Endothelial cell of umbilical vein (primary cell): Measurements from ENCODE around the gene CERS5.

Experiments
- CTCF ChIP-seq, 2 donors: IDR thresholded peaks; 1 replicate in 1 of 2; 2 replicates in 1 of 2; pipeline ENCODE4 v1.5.1; 2011; ENCODE audit warnings: low read length in 2 of 2, mild to moderate bottlenecking in 2 of 2, moderate library complexity in 2 of 2, control low read depth in 1 of 2, inconsistent platforms in 1 of 2, low read depth in 1 of 2; ENCODE audit not compliant: insufficient read depth in 1 of 2; ENCODE audit errors: extremely low read depth in 1 of 2
- EZH2 ChIP-seq: IDR thresholded peaks from 2 replicates; pipeline ENCODE4 v1.6.1; 2012; ENCODE audit warnings: borderline replicate concordance, low read depth, mild to moderate bottlenecking, moderate library complexity, low read length, inconsistent platforms; ENCODE audit not compliant: severe bottlenecking
- GATA2 ChIP-seq: IDR thresholded peaks from 2 replicates; pipeline ENCODE4 v1.7.0; 2011; ENCODE audit warnings: low read depth, mild to moderate bottlenecking, moderate library complexity, mixed read lengths, low read length; ENCODE audit not compliant: insufficient read length, insufficient read depth
- JUN ChIP-seq: IDR thresholded peaks from 2 replicates; pipeline ENCODE4 v1.6.1; 2011; ENCODE audit warnings: borderline replicate concordance, low read depth; ENCODE audit not compliant: insufficient read length, insufficient read depth
- POLR2A ChIP-seq: IDR thresholded peaks from 2 replicates; pipeline ENCODE4 v1.6.1; 2012; ENCODE audit warnings: low read depth, mild to moderate bottlenecking, control low read depth, low read length
- POLR2AphosphoS5 ChIP-seq: IDR thresholded peaks from 2 replicates; pipeline ENCODE4 v1.6.1; 2012; ENCODE audit warnings: low read depth, mild to moderate bottlenecking, control low read depth, low read length, moderate library complexity; ENCODE audit not compliant: insufficient read depth

- TF ChIP-seq CTCF (IDR thresholded peaks at IDR 0.05; ENCODE audit: extremely low read depth in 1 of 2, insufficient read depth in 1 of 2, low read depth in 1 of 2, low read length in 2 of 2) = no peak
- TF ChIP-seq POLR2A = no peak
- TF ChIP-seq EZH2 = no peak
- TF ChIP-seq POLR2AphosphoS5 = no peak
- TF ChIP-seq GATA2 = no peak
- TF ChIP-seq JUN = no peak
Observed at GRCh38 chr12:50103767-50104321, 63.3 kb downstream of the CERS5 start, which contains the start of gene GPD1.
